Measurements from ENCODE around the gene HARS2. TPM values are rescaled to one million over a fixed set of nuclear protein-coding genes. Genes with fewer than 3 reads are reported as not detected.

HARS2 gene
- polyA plus RNA-seq, 1 experiment, result 22.3 TPM

DNA sequence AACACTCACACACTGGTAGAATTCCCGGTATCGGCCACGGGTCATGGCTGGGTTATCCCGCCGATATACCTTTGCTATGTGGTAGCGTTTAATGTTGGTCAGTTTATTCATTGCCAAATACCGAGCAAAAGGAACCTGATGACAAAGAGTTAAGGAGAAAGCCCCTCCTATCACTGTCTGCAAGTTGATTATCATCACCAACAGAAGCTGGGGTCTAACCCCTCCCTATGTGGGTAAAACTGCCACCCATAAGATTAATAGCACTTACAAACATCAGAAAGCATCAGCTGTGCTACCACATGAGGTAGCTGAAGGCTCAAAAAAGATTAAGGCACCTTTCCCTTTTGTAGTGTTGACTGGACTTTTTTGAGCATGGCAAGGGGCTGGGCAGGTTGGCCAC, 12.3 kb upstream of the HARS2 start:
- no peaks in the 10 kb centered on the region for H3K27me3 ChIP-seq (ENCODE audit: control insufficient read depth, insufficient read depth, low read length)
- peaks cover 29% of the 10 kb centered on the region for H3K36me3 ChIP-seq (ENCODE audit: control insufficient read depth, insufficient read depth, low read length)
- H3K4me3 ChIP-seq (ENCODE audit: low read depth, low read length), result no peak overlapping the region
- ChIA-PET CTCF (interaction anchor here (1.2 kb wide), 1 partner anchor 40 kb away, joined by 4 read pairs; no protein-coding TSS in a partner anchor), POLR2A (no interaction called here)
- no peak for TF ChIP-seq CTCF (IDR thresholded peaks at IDR 0.05; ENCODE audit: insufficient read depth, low read depth, low read length)
- DNase-seq (ENCODE audit: low read depth), result no peak

DNA sequence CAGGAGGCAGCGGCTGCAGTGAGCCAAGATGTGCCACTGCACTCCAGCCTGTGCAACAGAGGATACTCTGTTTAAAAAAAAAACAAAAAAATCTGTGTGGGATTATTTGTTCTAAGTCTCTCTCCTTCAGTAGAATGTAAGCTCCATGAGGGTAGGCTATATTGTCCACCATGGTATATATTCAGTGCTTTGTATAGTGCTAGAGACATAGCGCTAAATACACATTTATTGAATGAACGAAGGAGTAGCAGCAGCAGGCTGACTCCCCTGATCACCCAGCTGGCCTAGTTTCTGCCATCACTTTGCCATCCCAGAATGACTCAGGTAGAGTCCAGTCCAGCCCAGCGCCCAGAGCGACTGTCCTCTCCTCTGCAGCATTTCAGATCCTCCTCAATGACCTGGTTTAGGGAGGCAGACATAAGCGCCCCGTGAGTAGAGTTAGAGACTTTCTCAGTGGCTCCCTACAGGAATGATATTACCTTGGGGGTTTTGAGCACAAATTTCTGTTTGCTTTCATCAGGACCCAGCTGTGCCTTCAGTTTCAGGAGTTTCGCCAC, 801 bp upstream of the HARS2 start:
- Histone ChIP-seq H3K4me3 (ENCODE audit: low read depth, low read length) (peak overlapping the region; percentile 94), H3K36me3 (ENCODE audit: control insufficient read depth, insufficient read depth, low read length) (peaks cover 8% of the 10 kb centered on the region), H3K27me3 (ENCODE audit: control insufficient read depth, insufficient read depth, low read length) (no peaks in the 10 kb centered on the region)
- POLR2A ChIA-PET, result interaction anchor here (0.5 to 1.2 kb wide), 4 partner anchors 10 to 446 kb away, joined by 4 to 7 read pairs (median 4); partner anchors contain the start of gene ZMAT2
- CTCF ChIA-PET, result interaction anchor here (0.9 to 1.7 kb wide), 3 partner anchors 16 to 332 kb away, joined by 3 to 5 read pairs (median 3); no protein-coding TSS in a partner anchor
- no peak for DNase-seq (ENCODE audit: low read depth)
- TF ChIP-seq CTCF (IDR thresholded peaks at IDR 0.05; ENCODE audit: insufficient read depth, low read depth, low read length), result no peak

- peaks cover 24% of the 10 kb centered on the region for H3K36me3 ChIP-seq (ENCODE audit: control insufficient read depth, insufficient read depth, low read length)
- POLR2A ChIA-PET, result no interaction called here
- TF ChIP-seq CTCF (IDR thresholded peaks at IDR 0.05; ENCODE audit: insufficient read depth, low read depth, low read length), result no peak
- H3K4me3 ChIP-seq (ENCODE audit: low read depth, low read length), result no peak overlapping the region
- H3K27me3 ChIP-seq (ENCODE audit: control insufficient read depth, insufficient read depth, low read length), result no peaks in the 10 kb centered on the region
- CTCF ChIA-PET, result interaction anchor here (1.0 to 1.6 kb wide), 2 partner anchors 17 to 19 kb away, joined by 3 to 4 read pairs; no protein-coding TSS in a partner anchor
- no peak for DNase-seq (ENCODE audit: low read depth)
Measured at GRCh38 chr5:140694276-140694675, 3.0 kb downstream of the HARS2 start.

DNA sequence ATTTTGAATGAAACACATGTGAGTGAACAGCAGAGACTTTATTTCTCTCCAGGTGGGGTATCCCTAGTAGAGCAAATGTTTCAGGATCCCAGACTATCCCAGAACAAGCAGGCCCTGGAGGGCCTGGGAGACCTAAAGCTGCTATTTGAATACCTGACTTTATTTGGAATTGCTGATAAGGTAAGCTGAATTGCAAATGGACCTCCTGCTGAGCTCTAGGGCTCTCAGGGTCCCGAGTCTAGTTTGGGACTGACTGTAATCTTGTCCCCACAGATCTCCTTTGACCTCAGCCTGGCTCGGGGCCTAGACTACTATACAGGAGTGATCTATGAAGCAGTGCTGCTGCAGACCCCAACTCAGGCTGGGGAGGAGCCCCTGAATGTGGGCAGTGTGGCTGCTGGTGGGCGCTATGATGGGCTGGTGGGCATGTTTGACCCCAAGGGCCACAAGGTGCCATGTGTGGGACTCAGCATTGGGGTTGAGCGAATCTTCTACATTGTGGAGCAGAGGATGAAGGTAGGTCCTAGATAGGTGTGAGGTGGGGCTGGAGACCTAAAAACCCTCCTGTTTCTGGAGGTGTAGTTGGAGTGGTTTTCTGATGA, 5.7 kb downstream of the HARS2 start:
- ChIA-PET CTCF (interaction anchor here (0.9 kb wide), 1 partner anchor 347 kb away, joined by 3 read pairs; no protein-coding TSS in a partner anchor), POLR2A (no interaction called here)
- DNase-seq (ENCODE audit: low read depth), result no peak
- peaks cover 24% of the 10 kb centered on the region for H3K36me3 ChIP-seq (ENCODE audit: control insufficient read depth, insufficient read depth, low read length)
- H3K4me3 ChIP-seq (ENCODE audit: low read depth, low read length), result no peak overlapping the region
- TF ChIP-seq CTCF (IDR thresholded peaks at IDR 0.05; ENCODE audit: insufficient read depth, low read depth, low read length), result no peak
- H3K27me3 ChIP-seq (ENCODE audit: control insufficient read depth, insufficient read depth, low read length), result no peaks in the 10 kb centered on the region
